ENCODE measurements around the gene NR6A1. TPM values are rescaled to one million over a fixed set of nuclear protein-coding genes. Genes with fewer than 3 reads are reported as not detected.

Gene NR6A1
- total RNA-seq, 2 experiments from 2014 or later, result not detected

- intact Hi-C loops (cut with DNase I, micrococcal nuclease), result no loop called here
- Mint-ChIP-seq H3K36me3 (ENCODE audit: low read depth) (no peaks in the 10 kb centered on the region), H3K9me3 (no peaks in the 10 kb centered on the region), H3K27me3 (peaks cover 5% of the 10 kb centered on the region), H3K4me1 (ENCODE audit: low read depth) (no peaks in the 10 kb centered on the region), H3K27ac (no peak overlapping the region), H3K4me3 (no peak overlapping the region)
- no peak overlapping the region for H3K27ac ChIP-seq (ENCODE audit: low read depth in 1 of 2, low read length in 2 of 2)
- no peaks in the 10 kb centered on the region for H3K4me1 ChIP-seq (ENCODE audit: insufficient read depth, low read length)
- H3K27me3 ChIP-seq (ENCODE audit: control insufficient read depth in 1 of 2, insufficient read depth in 2 of 2, low read length in 2 of 2), result no peaks in the 10 kb centered on the region
- H3K36me3 ChIP-seq (ENCODE audit: insufficient read depth, low read length), result no peaks in the 10 kb centered on the region
- H3K4me3 ChIP-seq (ENCODE audit: low read length), result no peak overlapping the region
- ATAC-seq (ENCODE audit: poor library complexity) (no peak), DNase-seq (no peak)
- TF ChIP-seq CTCF (IDR thresholded peaks at IDR 0.05), result no peak
- POLR2A ChIA-PET, result no interaction called here
- no peaks in the 10 kb centered on the region for H3K9me3 ChIP-seq (ENCODE audit: control insufficient read depth in 1 of 2, insufficient read depth in 1 of 2, low read length in 2 of 2)
- CTCF ChIA-PET, result no interaction called here
Observed at GRCh38 chr9:124812441-124812876, 41.3 kb upstream of the NR6A1 start.

GRCh38 chr9:124810663-124811355 is 39.7 kb upstream of the NR6A1 start:
- ChIA-PET CTCF (no interaction called here), POLR2A (no interaction called here)
- DNase-seq (no peak), ATAC-seq (ENCODE audit: poor library complexity) (no peak)
- Mint-ChIP-seq H3K4me3 (no peak overlapping the region), H3K27me3 (no peaks in the 10 kb centered on the region), H3K9me3 (no peaks in the 10 kb centered on the region), H3K4me1 (ENCODE audit: low read depth) (no peaks in the 10 kb centered on the region), H3K27ac (no peak overlapping the region), H3K36me3 (ENCODE audit: low read depth) (no peaks in the 10 kb centered on the region)
- no peaks in the 10 kb centered on the region for H3K27me3 ChIP-seq (ENCODE audit: control insufficient read depth in 1 of 2, insufficient read depth in 2 of 2, low read length in 2 of 2)
- no peaks in the 10 kb centered on the region for H3K36me3 ChIP-seq (ENCODE audit: insufficient read depth, low read length)
- H3K4me3 ChIP-seq (ENCODE audit: low read length), result no peak overlapping the region
- H3K9me3 ChIP-seq (ENCODE audit: control insufficient read depth in 1 of 2, insufficient read depth in 1 of 2, low read length in 2 of 2), result no peaks in the 10 kb centered on the region
- no peaks in the 10 kb centered on the region for H3K4me1 ChIP-seq (ENCODE audit: insufficient read depth, low read length)
- H3K27ac ChIP-seq (ENCODE audit: low read depth in 1 of 2, low read length in 2 of 2), result no peak overlapping the region
- intact Hi-C loops (cut with DNase I, micrococcal nuclease), result no loop called here
- TF ChIP-seq CTCF (IDR thresholded peaks at IDR 0.05), result no peak

DNA sequence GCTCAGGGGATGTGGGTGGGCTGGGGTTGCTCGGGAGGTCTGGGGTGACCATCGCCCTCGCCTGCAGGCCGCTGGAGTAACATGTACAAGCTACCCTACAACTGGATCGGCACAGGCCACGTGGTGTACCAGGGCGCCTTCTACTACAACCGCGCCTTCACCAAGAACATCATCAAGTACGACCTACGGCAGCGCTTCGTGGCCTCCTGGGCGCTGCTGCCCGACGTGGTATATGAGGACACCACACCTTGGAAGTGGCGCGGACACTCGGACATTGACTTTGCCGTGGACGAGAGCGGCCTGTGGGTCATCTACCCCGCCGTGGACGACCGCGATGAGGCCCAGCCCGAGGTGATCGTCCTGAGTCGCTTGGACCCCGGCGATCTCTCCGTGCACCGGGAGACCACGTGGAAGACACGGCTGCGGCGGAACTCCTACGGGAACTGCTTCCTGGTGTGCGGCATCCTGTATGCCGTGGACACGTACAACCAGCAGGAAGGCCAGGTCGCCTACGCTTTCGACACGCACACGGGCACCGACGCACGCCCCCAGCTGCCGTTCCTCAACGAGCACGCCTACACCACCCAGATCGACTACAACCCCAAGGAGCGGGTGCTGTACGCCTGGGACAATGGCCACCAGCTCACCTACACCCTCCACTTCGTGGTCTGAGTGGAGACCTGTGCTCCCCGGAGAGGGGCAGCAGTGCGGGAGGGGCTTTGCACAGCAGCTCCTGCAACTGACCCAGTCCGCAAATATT is 38.8 kb upstream of the NR6A1 start:
- Mint-ChIP-seq H3K9me3 (no peaks in the 10 kb centered on the region), H3K36me3 (ENCODE audit: low read depth) (no peaks in the 10 kb centered on the region), H3K27me3 (peaks cover 3% of the 10 kb centered on the region), H3K4me3 (no peak overlapping the region), H3K4me1 (ENCODE audit: low read depth) (no peaks in the 10 kb centered on the region), H3K27ac (no peak overlapping the region)
- Histone ChIP-seq H3K27ac (ENCODE audit: low read depth in 1 of 2, low read length in 2 of 2) (no peak overlapping the region), H3K27me3 (ENCODE audit: control insufficient read depth in 1 of 2, insufficient read depth in 2 of 2, low read length in 2 of 2) (no peaks in the 10 kb centered on the region), H3K4me1 (ENCODE audit: insufficient read depth, low read length) (no peaks in the 10 kb centered on the region), H3K36me3 (ENCODE audit: insufficient read depth, low read length) (no peaks in the 10 kb centered on the region), H3K9me3 (ENCODE audit: control insufficient read depth in 1 of 2, insufficient read depth in 1 of 2, low read length in 2 of 2) (no peaks in the 10 kb centered on the region), H3K4me3 (ENCODE audit: low read length) (no peak overlapping the region)
- ATAC-seq (ENCODE audit: poor library complexity) (no peak), DNase-seq (no peak)
- POLR2A ChIA-PET, result no interaction called here
- TF ChIP-seq CTCF (IDR thresholded peaks at IDR 0.05), result no peak
- CTCF ChIA-PET, result no interaction called here
- intact Hi-C loops (cut with DNase I, micrococcal nuclease), result no loop called here
